Stimulated activated CD8-positive, alpha-beta memory T cell treated with anti-CD3 and anti-CD28 coated beads, Interleukin-7, amount 100 ng/mL, for 4 hours (primary cell): ENCODE measurements around the gene TLE4.
A peak's percentile ranks its signal among the peaks of the same experiment; 100 is the strongest.

Source experiments
- DNase-seq, 2 donors: peaks; one replicate each; pipeline ENCODE4 v3.0.0-alpha.2; 2020; ENCODE audit warnings: low read depth in 2 of 2

The TLE4 gene

DNA sequence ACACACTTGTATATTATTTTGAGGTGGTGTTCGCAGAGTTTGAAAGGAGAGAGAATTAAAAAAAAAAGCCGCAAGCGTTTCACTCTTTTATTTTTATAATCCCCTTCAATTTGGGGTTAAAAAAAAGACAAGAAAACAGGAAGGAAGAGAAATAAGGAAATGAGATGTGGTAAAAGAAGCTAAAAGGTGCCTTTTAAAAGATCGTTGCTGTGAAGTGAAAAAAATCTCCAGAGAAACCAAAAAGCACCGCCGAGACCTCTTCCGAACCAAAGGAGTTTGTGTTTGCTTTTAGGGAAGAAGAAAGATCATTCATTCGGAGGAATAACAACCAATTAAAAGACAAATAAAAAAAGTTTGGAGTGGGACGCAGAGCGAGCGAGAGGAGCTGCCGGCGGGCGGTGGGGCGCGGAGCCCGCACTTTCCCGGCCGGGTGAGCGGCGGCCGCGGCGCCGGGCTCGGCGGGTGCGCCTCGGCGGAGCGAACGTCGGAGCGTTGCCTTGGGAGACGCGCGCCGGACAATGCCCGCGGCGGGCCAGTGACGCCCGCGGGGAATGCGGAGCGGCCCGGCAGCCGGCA lies 355 bp downstream of the TLE4 start:
- DNase-seq, result no peak

DNA sequence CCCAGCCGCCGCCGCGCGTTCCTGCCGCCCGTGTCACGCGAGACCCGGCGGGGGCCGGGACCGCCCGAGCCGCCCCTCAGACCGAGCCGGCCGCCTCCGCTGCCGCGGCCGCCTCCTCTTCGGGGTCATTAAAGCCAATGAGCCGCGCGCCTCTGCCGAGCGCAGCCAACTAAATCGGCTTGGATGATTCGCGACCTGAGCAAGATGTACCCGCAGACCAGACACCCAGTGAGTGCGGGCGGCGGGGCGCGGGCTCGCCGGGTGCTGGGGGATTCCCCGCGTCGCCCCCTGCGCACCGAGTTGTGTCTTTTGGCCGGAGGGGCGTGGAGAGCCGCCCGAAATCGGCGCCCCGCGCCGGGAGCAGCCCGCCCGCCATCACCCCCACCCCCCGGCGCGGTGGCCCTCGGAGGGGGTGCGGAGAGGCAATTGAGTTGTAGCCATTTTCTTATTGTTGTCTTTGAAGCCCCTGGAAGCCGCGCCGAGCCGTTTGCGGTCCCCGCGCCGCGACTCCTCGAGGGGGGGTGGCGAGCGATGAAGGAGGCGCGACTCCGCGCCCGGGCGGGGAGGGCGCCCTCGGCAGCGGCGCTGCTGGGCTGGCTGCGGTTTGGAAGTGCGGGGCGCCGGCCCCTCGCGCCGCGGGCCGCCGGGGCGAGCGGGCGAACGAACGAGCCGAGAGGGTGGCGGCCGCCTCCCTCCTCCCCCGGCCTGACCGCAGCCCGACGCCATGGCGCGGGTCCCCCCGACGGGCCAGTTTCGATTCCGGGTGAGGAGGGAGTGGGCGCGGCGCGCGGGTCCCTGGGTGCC lies 1.0 kb downstream of the TLE4 start:
- DNase-seq, result peak in 1 of 2 donors; percentile 54

DNA sequence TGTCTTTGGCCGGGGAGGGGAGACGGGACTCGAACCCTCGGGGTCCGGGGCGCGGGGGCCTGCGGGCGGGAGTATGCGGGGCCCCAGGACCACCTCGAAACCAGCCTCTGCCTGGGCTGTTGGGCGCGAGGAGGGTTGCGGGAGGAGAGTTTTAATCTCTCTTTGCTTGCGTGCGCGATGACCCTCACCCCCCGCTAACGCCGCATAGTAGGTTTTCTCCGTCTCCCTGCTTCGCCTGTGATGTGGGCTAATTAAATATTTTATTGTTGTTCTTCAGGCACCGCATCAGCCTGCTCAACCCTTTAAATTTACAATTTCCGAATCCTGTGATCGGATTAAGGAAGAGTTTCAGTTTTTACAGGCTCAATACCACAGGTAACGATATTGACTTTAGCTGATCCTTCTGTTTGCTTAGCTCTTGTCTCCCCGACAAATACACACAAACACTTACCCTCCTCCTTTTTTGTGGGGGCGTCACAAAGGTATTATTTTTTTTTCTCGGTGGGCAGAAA lies 1.7 kb downstream of the TLE4 start:
- DNase-seq, result no peak

DNA sequence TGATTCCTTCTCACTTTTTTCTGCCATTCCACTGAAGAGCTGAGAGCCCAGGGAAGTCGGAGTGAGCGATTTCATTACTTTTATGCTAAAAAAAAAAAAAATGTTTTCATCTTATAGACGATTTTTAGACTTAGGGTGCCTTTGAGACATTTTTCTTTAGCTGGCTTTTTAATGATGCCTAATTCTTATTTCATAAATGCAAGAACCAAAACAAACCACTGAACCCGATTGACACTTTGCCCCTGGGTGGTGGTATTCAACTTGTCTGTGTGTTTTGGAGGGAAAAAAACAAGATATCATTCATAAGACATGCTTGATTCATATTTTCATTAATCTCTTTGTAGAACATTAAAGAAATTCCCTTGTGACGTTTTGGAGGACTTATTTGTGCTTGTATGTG lies 2.4 kb downstream of the TLE4 start:
- DNase-seq, result no peak

DNA sequence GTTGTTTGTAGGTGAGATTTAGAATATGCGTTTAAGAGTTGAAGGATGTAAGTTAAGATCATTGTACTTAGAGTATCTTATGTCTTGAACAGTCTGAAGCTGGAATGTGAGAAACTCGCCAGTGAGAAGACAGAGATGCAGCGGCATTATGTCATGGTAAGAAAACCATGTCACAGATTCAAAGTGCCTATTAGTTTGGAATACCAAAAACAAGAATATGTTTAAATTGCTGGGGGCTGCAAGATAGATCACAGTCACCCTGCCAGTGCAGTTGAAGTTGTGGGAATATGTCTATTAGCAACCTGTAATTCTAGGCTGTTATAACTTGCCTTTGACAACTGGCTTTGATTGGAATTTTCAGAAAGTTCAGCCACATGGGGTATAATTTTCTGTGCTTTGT lies 3.0 kb downstream of the TLE4 start:
- no peak for DNase-seq

DNA sequence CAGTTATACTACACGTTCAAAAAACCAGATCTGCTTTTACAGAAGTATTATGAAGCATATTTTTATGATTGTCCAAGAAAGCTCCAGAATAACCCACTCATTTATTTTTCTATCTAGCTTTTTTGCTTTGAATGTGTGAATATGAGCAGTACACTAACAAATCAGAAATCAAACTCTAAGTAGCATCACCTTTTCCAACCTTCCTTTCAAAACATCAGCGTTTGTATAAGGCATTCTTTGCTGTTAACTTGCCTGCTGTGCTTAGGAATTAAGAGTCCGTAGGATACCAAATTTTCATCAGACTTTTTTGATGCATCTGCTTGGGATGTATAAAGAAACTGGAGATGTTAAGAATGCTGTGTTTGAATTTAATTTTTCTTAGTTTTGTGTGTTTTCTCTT lies 3.8 kb downstream of the TLE4 start:
- DNase-seq, result no peak

DNA sequence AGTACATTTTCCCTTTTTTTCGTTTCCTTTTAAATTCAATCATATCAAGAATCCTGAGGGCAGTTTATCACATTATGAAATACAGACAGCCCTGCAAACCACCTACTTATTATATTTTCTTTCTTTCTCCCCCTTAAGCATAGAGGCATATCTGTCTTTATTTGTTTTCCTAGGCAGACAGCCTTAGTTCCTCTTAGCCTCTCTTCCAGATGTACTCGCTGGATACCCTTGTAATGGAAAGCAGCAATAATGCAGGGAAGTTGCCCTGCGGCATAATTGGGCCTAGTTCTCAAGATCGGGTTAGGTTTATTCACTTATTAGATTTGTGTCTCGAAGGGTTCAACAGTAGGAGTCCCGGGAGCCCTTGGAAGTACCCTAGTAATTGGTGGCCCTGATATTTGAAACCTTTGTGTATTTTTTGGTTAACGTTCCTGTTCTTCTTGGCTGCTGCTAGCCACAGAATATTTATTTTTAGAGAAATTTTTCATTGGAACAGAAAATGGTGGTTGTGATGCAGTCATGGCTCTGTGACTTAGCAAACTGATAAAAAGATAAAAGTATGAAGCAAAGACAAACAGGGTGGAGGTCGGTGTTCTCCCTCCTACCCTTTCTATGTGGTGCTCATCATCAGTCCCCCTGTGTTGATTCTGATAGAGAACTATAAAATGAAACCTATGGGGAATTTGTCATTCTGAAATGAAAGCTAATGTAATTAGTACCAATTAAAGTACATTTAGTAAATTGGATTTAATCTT lies 6.4 kb downstream of the TLE4 start:
- no peak for DNase-seq

DNA sequence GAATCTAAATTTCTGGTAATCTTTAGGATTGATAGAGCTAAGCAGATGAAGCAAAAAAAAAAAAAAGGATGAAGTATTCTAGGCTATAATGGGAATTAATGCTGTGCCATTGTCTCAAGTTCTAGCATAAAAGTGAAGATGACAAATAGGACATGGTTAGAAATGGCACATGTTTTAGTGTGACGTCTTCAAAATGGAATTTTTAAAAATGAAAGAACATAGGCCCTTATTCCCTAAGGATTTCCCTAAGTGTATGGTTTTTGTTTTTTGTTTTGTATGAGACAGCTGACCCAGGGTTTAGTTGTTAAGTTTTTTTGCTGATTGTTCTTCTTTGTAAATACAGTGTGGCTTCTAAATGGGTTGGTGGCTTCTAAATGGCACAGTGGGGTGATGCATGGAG lies 7.1 kb downstream of the TLE4 start:
- DNase-seq, result no peak

DNA sequence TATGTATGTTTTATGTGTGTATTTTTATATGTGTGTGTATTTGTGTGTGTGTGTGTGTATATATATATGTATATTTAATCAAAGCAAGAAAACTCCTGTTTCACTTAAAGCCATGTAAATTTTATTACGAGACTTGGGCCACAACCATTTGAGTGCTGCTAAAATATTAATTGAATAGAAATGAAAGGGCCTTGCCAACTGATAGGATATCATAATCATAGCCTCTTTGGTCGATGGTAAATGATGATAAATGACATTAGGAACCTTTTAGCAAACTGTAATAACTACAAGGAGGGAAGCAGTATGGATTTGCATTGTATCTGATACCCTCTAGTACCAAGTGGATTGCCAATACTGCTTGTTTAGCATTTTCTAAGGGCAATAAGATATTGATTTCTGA lies 7.9 kb downstream of the TLE4 start:
- no peak for DNase-seq

DNA sequence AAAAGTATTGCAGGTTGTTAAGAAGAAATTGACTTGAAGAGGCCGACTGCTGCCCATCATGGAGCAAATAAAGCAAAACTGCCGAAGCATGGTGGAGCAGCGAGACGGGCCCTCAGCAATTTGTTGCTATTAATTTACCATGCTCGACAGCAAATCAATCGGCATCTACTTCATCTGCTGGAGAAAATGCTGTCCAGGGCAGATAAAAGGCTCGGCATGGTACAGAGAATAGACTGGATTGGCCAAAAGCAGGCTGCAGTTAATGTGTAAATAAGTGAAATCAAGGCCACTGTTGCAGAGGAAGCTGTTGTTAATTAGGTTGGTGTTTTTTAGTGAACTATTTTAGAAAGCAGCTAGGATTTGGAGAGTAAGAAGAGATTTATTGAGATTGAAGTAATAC lies 8.3 kb downstream of the TLE4 start:
- no peak for DNase-seq

DNA sequence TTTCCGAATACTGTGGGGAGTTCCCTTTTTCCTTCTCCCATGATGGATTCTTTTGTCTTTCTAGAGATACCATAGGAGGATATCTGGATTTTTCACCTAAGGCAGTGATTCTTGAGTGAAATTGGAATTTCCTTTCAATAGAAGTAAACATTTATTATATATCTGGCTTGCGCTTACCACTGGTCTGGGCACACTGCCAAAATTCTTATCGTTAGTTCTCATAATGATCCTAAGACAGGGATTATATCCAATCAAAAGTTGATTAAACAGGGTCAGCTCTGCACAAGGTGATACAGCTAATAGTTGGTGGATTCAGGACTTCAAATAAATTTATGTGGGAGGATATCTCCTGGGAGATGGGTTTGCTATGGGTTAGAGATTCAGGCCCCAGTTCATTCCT lies 9.6 kb downstream of the TLE4 start:
- DNase-seq, result no peak

DNA sequence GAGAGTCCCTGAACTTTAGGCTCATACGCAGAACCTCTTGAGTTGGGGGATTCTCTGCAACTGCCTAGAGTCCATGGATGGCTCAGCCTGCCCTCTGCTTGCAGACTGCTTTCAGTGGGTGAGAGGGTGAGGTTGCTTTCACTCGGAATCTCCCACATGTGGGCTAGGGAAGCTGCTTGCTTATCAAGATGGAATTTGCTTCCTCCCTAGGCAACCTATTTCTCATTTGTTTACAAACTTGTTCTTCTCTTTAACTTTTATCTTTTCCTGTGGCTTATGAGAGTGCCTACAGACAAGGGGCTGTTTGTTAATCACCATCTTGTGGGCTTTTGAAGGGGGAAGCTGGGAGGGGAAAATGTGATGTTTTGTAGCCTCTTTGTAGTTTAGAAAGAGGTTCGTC lies 10.0 kb downstream of the TLE4 start:
- no peak for DNase-seq

DNA sequence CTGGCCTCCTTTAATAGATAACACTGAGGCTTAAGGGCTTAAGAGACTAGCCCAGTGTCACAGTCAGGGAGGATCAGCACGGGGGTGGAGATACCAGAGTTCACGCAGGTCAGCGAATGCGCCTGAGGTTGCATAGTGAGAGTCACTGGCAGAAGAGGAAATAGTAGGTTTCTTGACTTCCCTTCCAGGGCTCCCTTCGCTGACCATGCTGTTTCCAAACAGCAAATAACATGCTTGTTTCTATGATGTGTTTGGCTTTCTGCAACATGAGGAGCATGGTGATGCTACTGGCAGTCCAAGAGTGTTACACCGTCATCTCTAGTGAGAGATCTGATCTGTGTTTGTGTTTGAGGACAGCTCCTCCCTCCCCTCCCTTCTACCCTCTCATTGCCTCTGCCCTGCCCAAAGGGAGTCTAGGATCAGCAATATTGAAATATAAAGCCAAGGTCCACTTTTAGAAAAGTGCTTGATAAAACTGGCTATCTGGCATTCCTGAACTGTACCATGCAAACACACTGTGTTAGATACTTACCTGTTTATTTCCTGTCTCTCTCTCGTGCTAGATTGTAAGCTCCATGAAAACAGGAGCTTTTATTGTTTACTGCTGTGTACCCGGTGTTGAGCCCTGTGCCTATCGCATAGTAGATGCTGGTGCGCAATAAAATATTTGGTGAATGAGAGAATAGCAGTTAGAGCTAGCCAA lies 12.3 kb downstream of the TLE4 start:
- no peak for DNase-seq

DNA sequence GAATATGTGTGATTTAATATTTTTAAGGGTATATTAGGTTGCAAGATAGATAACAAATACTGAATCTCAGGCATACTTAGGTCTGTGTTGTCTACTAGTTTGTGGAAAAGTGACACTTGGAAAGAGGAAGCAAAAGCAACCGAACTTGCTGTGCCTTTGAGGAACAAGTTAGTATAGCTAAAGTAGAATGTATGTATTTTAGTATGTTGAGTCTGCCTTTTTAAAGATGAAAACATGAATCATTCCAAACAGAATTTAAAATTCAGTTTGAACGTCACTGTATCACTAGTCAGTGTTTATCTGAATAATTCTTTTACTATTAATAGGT lies 12.9 kb downstream of the TLE4 start:
- no peak for DNase-seq

DNA sequence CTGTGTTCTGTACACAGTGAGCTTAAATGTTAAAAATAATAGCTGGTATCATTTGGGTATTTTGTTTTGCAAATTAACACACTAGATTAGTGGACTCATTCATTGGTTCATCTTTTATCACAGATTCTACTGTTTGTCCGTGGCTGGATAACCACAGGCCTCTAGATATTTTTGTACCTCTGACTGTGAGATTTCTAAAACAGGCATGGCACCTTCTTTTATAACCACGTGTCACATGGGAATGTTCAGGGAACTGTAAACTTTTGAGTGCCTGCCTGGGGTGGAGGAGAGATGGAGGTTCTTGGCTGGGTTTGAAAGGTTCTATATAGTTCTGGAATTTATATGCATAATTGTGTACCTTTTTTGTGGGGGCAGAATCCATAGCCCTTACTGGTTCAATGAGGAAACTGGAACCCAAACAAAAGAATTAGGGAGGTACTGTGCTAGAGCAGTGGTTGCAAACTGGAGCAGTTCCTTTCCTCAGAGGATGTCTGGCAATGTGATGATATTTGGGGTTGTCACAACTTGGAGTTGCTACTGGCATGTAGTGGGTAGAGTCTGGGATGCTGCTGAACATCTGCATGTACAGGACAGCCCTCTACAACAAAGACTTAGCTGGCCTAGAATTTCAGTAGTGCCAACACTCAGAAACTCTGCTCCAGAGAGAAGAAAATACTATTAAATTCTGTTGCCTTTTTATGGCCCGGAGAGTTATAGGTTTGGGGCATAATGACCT lies 16.9 kb downstream of the TLE4 start:
- DNase-seq, result no peak

DNA sequence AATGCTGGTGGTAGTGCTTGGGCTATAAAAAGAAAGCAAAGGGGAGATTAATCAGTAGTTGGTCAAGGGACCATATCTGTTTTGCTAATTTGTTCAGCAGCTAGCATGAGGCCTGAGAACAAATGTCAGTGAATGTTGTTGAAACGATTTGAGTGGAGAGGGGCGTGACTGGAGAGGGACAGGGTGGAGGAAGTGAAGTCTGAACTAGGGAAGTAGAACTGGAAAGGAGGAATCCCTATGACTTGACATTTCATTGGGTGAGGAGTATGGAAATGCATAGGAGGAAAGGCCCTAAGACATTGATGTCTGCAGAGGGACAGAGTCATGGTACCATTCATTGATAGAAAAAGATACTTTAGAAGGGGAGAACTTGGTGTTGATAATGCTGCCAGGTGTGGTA lies 19.7 kb downstream of the TLE4 start:
- DNase-seq, result no peak

DNA sequence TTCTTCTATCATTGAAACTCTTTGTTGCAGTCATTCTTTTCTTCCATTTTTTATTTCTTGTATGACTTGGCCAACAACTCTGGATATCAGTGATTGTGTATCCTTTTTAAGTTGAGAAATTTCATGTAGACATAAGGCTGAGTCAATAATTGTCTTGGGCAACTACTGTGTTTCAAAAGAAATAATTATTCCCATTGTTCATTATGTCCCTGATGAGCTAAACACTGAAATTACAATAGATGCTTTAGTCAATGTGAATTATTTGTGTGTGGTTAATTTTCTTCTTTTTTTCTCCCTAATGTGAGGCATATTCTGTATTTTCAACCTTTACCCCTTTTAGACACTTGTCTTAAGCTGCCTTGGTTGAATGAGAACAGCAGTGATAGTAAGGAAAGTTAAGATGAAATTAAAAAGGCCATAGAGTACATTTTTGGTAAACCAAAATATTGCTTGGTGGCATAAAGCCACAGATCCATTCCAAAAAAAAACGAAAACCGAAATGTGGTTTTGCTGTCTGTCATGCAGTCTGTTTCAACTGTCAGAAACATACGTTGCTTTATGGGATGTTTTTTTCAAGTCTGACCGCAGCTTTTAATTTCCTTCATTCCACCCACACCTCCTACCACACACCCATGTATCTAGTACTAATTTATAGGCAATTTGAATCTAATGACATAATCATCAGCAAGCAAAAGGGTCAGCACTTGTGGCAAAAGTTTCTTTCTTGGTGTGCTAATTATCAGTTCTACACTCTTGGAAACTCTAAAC lies 21.1 kb downstream of the TLE4 start:
- no peak for DNase-seq

DNA sequence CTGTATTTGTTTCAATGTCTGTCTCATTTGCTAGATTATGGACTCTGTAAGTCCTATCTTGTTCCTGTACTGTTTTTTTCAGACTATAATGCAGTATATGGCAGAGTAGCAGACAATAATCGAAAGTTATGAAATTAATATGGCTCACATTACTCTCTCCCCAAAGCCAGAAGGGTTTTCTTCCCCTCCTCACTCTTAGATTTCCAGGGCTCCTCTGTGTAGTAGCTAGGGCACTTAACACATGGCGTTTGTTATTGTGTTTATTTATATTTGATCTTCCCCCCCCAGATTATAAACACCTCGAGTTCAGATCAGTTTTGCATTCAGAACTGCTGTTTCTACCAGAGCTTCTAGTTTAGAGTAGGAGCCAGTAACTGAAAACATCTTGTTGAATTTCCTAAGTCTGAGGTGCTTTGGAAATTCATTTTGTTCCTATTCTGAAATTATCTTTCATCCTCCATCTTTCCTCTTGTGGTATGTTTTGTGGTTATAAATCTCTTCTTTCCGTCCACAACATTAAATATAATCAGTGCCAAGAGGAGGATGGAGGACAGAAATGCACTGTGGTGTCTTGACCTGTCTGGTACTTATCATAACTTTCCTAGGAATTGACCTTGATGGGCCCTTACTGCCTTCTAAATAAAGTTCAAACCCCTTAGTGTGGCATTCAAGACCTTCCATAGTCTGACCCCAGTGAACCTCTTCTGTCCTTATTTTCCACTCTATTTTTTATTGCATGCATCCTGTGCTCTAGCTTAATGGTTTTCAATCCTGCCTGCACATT lies 27.0 kb downstream of the TLE4 start:
- DNase-seq, result no peak

DNA sequence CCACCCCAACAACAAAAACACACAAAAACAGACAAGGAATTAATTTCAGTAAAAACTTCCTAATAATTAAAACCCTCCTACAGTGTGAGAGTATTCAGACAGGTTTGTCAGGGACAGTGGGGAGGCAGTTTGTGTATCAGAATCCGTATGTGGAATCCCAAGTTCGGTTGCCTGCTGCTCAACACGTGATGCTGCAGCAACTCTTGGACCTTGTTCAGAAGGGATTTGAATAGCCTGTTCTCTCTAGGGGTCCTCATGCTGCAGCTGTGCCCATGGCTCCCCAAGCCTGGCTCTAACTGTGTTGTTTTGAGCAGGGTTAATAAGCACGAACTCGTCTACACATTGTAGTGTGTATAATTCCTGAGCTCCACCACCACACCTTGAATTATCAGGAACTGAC lies 28.7 kb downstream of the TLE4 start:
- no peak for DNase-seq
